SU-DHL-6 (cell line): ENCODE data around the gene SH3PXD2A.

Experiments
- H2AFZ ChIP-seq: fragments of 200-600 bp; sonication (generic); 2 replicates; pipeline ENCODE4 v1.6.1; 2014; ENCODE audit warnings: low read depth, mild to moderate bottlenecking, moderate library complexity, mixed read lengths, antibody characterized with exemption, low read length; ENCODE audit not compliant: severe bottlenecking
- H3F3A ChIP-seq: fragments of 200-600 bp; shearing (Covaris generic); 2 replicates; pipeline ENCODE4 v1.6.0; 2016; ENCODE audit warnings: antibody characterized with exemption, mild to moderate bottlenecking; ENCODE audit not compliant: insufficient read depth
- H3K27ac ChIP-seq: fragments of 200-600 bp; sonication (generic); 2 replicates; pipeline ENCODE4 v1.5.1; 2016; ENCODE audit warnings: low read depth, mild to moderate bottlenecking, low read length, moderate library complexity, mixed read lengths
- H3K27me3 ChIP-seq: fragments of 200-600 bp; sonication (generic), shearing (Covaris generic); 2 replicates; pipeline ENCODE4 v1.6.0; 2014; ENCODE audit warnings: mild to moderate bottlenecking, low read length
- H3K36me3 ChIP-seq: fragments of 200-600 bp; sonication (generic); 2 replicates; pipeline ENCODE4 v1.6.1; 2014; ENCODE audit warnings: mild to moderate bottlenecking, low read length, mixed read lengths
- H3K4me2 ChIP-seq: fragments of 300-600, 200-600 bp; shearing (Covaris generic), sonication (generic); 2 replicates; pipeline ENCODE4 v1.6.0; 2014; ENCODE audit warnings: low read length, low read depth, mild to moderate bottlenecking; ENCODE audit not compliant: poor library complexity, severe bottlenecking
- H3K4me3 ChIP-seq: fragments of 200-600 bp; sonication (generic); 2 replicates; pipeline ENCODE4 v1.5.1; 2014; ENCODE audit warnings: antibody characterized with exemption, low read length, mild to moderate bottlenecking, mixed read lengths; ENCODE audit not compliant: insufficient read depth, poor library complexity, severe bottlenecking
- H3K79me2 ChIP-seq: fragments of 200-600 bp; sonication (generic); 2 replicates; pipeline ENCODE4 v1.6.1; 2014; ENCODE audit warnings: mild to moderate bottlenecking, low read length, moderate library complexity; ENCODE audit not compliant: insufficient read depth
- H3K9ac ChIP-seq: fragments of 200-600 bp; sonication (generic); 2 replicates; pipeline ENCODE4 v1.7.0; 2014; ENCODE audit warnings: mild to moderate bottlenecking, low read length
- H3K9me2 ChIP-seq: fragments of 200-600 bp; sonication (generic); replicated peaks from 2 replicates; pipeline ENCODE4 v1.6.1; 2014; ENCODE audit warnings: low read length; ENCODE audit not compliant: insufficient read depth
- H3K9me3 ChIP-seq: fragments of 200-600 bp; sonication (generic); 2 replicates; pipeline ENCODE4 v1.6.1; 2014; ENCODE audit warnings: low read length, mixed read lengths; ENCODE audit not compliant: insufficient read depth
- H4K20me1 ChIP-seq: fragments of 200-600 bp; sonication (generic); 2 replicates; pipeline ENCODE4 v1.6.1; 2014; ENCODE audit warnings: low read depth, mild to moderate bottlenecking, antibody characterized with exemption, low read length, moderate library complexity, mixed read lengths
- CTCF ChIP-seq: fragments of 200-600 bp; sonication (generic); IDR thresholded peaks from one replicate; pipeline ENCODE4 v1.5.1; 2017; ENCODE audit warnings: antibody characterized with exemption, mild to moderate bottlenecking, low read length, moderate library complexity; ENCODE audit not compliant: insufficient read depth, poor library complexity, severe bottlenecking
- EZH2phosphoT487 ChIP-seq: fragments of 200-600 bp; sonication (generic), shearing (Covaris generic); conservative IDR thresholded peaks from 2 replicates; pipeline ENCODE4 v1.6.1; 2018; ENCODE audit warnings: mild to moderate bottlenecking, antibody characterized with exemption, low read length, moderate library complexity, mixed read lengths

Gene SH3PXD2A

GRCh38 chr10:103581499-103581898 is 273.9 kb downstream of the SH3PXD2A start:
- no peaks in the 10 kb centered on the region for H3K9me2 ChIP-seq
- H3K36me3 ChIP-seq: no peaks in the 10 kb centered on the region
- no peaks in the 10 kb centered on the region for H3K27me3 ChIP-seq
- H3K27ac ChIP-seq: no peak overlapping the region
- H3F3A ChIP-seq: no peaks in the 10 kb centered on the region
- no peaks in the 10 kb centered on the region for H4K20me1 ChIP-seq
- no peak overlapping the region for H3K4me3 ChIP-seq
- no peak overlapping the region for H3K9ac ChIP-seq
- H2AFZ ChIP-seq: no peak overlapping the region
- no peak for TF ChIP-seq CTCF
- no peak for TF ChIP-seq EZH2phosphoT487
- no peak overlapping the region for H3K4me2 ChIP-seq
- no peaks in the 10 kb centered on the region for H3K9me3 ChIP-seq
- H3K79me2 ChIP-seq: no peaks in the 10 kb centered on the region

GRCh38 chr10:103580430-103580829 is 274.9 kb downstream of the SH3PXD2A start:
- Histone ChIP-seq H3K27ac (no peak overlapping the region), H4K20me1 (no peaks in the 10 kb centered on the region), H3K27me3 (no peaks in the 10 kb centered on the region), H3K4me3 (no peak overlapping the region), H3K9me2 (no peaks in the 10 kb centered on the region), H2AFZ (no peak overlapping the region), H3K36me3 (no peaks in the 10 kb centered on the region), H3K79me2 (no peaks in the 10 kb centered on the region), H3K4me2 (no peak overlapping the region), H3K9ac (no peak overlapping the region), H3F3A (no peaks in the 10 kb centered on the region), H3K9me3 (no peaks in the 10 kb centered on the region)
- no peak for TF ChIP-seq EZH2phosphoT487
- no peak for TF ChIP-seq CTCF

- H3K27me3 ChIP-seq: no peaks in the 10 kb centered on the region
- H3K9me2 ChIP-seq: no peaks in the 10 kb centered on the region
- TF ChIP-seq EZH2phosphoT487 (no peak), CTCF (no peak)
- no peaks in the 10 kb centered on the region for H3K36me3 ChIP-seq
- no peak overlapping the region for H2AFZ ChIP-seq
- no peaks in the 10 kb centered on the region for H3F3A ChIP-seq
- H3K4me2 ChIP-seq: no peak overlapping the region
- H3K9me3 ChIP-seq: no peaks in the 10 kb centered on the region
- no peaks in the 10 kb centered on the region for H3K79me2 ChIP-seq
- H3K9ac ChIP-seq: no peak overlapping the region
- H3K4me3 ChIP-seq: no peak overlapping the region
- H4K20me1 ChIP-seq: no peaks in the 10 kb centered on the region
- H3K27ac ChIP-seq: no peak overlapping the region
Measured at GRCh38 chr10:103580011-103580410, 275.4 kb downstream of the SH3PXD2A start.
